Progenitor cell of endocrine pancreas (in vitro differentiated cells): Measurements from ENCODE around the gene CAPN8. TPM values are rescaled to one million over a fixed set of nuclear protein-coding genes. Genes with fewer than 3 reads are reported as not detected.
A peak's percentile ranks its signal among the peaks of the same experiment; 100 is the strongest.

Experiments used
- DNase-seq: peaks from one replicate; pipeline ENCODE4 v3.0.0; 2021; ENCODE audit warnings: low spot score; ENCODE audit not compliant: unreplicated experiment
- H3K27ac Mint-ChIP-seq: 2 replicates; pipeline ENCODE4 v1.8.0; 2021; ENCODE audit warnings: mild to moderate bottlenecking, moderate library complexity, mixed read lengths
- H3K27me3 Mint-ChIP-seq: 2 replicates; pipeline ENCODE4 v1.8.0; 2021; ENCODE audit warnings: mixed read lengths
- H3K36me3 Mint-ChIP-seq: 2 replicates; pipeline ENCODE4 v1.8.0; 2022; ENCODE audit warnings: mixed read lengths; ENCODE audit not compliant: insufficient read depth
- H3K4me1 Mint-ChIP-seq: 2 replicates; pipeline ENCODE4 v1.8.0; 2021; ENCODE audit warnings: low read depth, mixed read lengths
- H3K4me3 Mint-ChIP-seq: 2 replicates; pipeline ENCODE4 v1.8.0; 2021; ENCODE audit warnings: low read depth, mild to moderate bottlenecking, moderate library complexity, mixed read lengths
- H3K9me3 Mint-ChIP-seq: 2 replicates; pipeline ENCODE4 v1.8.0; 2021; ENCODE audit warnings: low read depth, mixed read lengths
- long read RNA-seq: library from polyadenylated mRNA; unstranded; transcript quantifications from one replicate; pipeline ENCODE4 v2.0.0, GENCODE V29; 2020
- total RNA-seq: library from RNA; stranded (reverse); gene quantifications from 2 replicates; pipeline ENCODE4 v1.2.1, GENCODE V29; 2021
- TF ChIP-seq, protein P1 (sequence below): fragments of 200-600 bp; sonication (generic); IDR thresholded peaks from one replicate; pipeline ENCODE4 v1.5.0; 2021; ENCODE audit warnings: antibody characterized with exemption, mild to moderate bottlenecking; ENCODE audit not compliant: unreplicated experiment

Gene CAPN8
- 1.3 and 2.2 TPM in 2 replicates for total RNA-seq
- long read RNA-seq, partial matches to known transcripts = 0 of 1 reads
- long read RNA-seq, other reads (novel, unspliced or antisense) = 1 of 1 reads

DNA sequence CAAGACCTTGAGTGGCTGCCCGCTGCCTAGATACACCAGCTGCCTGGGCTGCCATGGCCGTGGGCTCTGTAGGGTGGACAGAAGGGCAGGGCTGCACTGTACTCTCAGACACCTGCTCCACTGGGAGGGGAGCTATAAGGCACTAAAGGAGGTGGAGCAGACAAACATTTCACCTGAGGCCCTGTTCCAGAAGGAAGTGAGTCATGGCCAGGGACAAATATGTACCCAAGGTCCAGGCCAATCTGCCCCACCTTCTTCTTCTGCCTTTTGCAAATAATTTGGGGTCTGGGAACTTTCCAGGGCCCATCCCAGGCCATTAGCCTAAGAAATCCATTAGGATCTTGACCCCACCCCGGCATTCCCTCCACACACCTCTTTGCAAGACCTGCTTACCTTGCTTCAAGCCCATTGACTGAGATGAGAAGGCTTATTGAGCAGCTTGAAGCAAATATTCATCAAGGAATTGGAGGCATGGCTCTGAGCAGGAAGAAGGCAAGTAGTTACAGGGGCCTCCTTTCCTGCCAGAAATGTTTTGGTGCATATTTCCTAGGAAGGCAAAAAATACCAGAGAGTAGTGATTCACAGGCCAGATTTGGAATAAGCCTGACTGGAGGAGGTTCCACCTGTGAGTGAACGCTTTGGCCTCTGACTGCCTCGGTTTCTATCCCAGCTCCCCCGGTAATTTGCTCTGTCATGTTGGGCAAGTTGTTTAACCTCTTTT lies at the start of gene CAPN8:
Gene CAPN8, minus strand, starts transcription at position 110 of the 721 bp plus-strand sequence. Its CDS starts 55 bp downstream, at position 55.
- TF ChIP-seq, protein P1, sequence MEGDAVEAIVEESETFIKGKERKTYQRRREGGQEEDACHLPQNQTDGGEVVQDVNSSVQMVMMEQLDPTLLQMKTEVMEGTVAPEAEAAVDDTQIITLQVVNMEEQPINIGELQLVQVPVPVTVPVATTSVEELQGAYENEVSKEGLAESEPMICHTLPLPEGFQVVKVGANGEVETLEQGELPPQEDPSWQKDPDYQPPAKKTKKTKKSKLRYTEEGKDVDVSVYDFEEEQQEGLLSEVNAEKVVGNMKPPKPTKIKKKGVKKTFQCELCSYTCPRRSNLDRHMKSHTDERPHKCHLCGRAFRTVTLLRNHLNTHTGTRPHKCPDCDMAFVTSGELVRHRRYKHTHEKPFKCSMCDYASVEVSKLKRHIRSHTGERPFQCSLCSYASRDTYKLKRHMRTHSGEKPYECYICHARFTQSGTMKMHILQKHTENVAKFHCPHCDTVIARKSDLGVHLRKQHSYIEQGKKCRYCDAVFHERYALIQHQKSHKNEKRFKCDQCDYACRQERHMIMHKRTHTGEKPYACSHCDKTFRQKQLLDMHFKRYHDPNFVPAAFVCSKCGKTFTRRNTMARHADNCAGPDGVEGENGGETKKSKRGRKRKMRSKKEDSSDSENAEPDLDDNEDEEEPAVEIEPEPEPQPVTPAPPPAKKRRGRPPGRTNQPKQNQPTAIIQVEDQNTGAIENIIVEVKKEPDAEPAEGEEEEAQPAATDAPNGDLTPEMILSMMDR = no peak
- no peak within 1 kb of the TSS for H3K27ac Mint-ChIP-seq
- no peak within 1 kb of the TSS for H3K4me3 Mint-ChIP-seq
- DNase-seq = no peak
- no peaks in the 10 kb centered on the region for H3K9me3 Mint-ChIP-seq
- peaks cover 11% of the 10 kb centered on the region for H3K4me1 Mint-ChIP-seq
- H3K27me3 Mint-ChIP-seq = peaks cover 6% of the 10 kb centered on the region
- H3K36me3 Mint-ChIP-seq = no peaks in the 10 kb centered on the region

- no peak for DNase-seq
- TF ChIP-seq, protein P1 = no peak
- Mint-ChIP-seq H3K36me3 (peaks cover 2% of the 10 kb centered on the region), H3K27me3 (peaks cover 84% of the 10 kb centered on the region), H3K4me1 (peaks cover 38% of the 10 kb centered on the region), H3K4me3 (no peak overlapping the region), H3K27ac (no peak overlapping the region), H3K9me3 (no peaks in the 10 kb centered on the region)
These were observed 49.5 kb upstream of the CAPN8 start for GRCh38 chr1:223714849-223715603.

DNA sequence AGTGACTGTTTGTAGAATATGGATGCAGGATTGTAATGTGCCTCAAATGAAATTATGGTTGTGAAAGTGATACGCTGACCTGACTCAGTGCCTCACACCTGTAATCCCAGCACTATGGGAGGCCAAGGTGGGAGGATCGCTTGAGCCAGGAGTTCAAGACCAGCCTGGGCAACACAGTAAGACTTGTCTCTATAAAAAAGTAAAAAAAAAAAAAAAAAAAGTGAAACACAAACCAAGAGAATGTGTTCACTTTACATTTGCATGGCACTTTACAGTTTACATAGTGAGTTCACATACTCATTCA lies 48.9 kb upstream of the CAPN8 start:
- peaks cover 87% of the 10 kb centered on the region for H3K27me3 Mint-ChIP-seq
- H3K4me3 Mint-ChIP-seq = no peak overlapping the region

DNA sequence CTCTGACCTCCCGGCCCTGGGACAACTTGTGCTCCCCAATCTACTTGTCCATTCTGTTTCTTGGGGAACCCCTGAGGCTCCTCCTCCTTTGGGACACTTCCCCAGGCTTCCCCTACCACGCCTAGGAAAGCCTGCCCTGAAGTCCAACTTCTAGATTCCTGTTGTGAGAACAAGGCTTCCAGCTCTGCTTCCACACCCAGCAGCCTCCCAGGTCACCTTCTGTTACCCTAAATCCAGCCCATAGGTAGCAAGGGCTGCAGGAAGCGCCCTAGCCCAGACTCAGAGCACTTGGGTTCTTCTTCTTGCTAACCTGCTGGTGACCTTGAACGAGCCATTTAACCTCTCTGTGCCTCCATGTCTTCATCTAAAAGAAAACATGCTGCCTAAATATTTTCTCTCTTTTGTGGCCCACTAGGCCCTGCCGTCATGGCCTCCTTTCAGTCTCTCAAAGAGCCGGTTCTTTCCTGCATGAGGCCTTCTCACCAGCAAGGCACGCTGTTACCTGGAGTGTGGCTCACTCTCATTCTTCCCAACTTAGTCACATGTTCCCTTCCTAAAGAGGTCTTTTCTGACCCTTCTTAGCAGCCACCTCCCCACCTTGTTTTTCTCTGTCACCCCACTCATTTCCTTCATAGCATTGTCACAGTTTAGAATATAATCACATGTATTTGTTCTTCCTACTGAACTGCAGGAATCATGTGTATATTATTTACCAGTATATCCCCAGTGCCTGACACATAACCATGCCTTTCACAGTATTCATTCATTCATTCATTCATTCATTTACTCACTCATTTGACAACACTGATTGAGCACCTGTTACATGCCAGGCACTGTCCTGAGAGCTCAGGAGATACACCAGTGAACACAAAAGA lies 48.3 kb upstream of the CAPN8 start:
- peaks cover 2% of the 10 kb centered on the region for H3K36me3 Mint-ChIP-seq
- no peak for DNase-seq
- peak overlapping the region; percentile 77 for H3K4me3 Mint-ChIP-seq
- H3K4me1 Mint-ChIP-seq = peaks cover 33% of the 10 kb centered on the region
- H3K27ac Mint-ChIP-seq = no peak overlapping the region
- no peaks in the 10 kb centered on the region for H3K9me3 Mint-ChIP-seq
- TF ChIP-seq, protein P1 = no peak
- H3K27me3 Mint-ChIP-seq = peaks cover 89% of the 10 kb centered on the region

More for the DNA sequence above, 48.9 kb upstream of the CAPN8 start:
- Mint-ChIP-seq H3K36me3 (peaks cover 2% of the 10 kb centered on the region), H3K9me3 (no peaks in the 10 kb centered on the region), H3K27ac (no peak overlapping the region), H3K4me1 (peaks cover 34% of the 10 kb centered on the region)
- DNase-seq = no peak
- TF ChIP-seq, protein P1 = no peak
